ENCODE results near the gene CNOT6L.

The CNOT6L gene

GRCh38 chr4:77669946-77670590, 149.1 kb downstream of the CNOT6L start:
- no peak overlapping the region for H3K27ac ChIP-seq
- no peak for TF ChIP-seq ZFX (IDR thresholded peaks at IDR 0.05; ENCODE audit: borderline replicate concordance)
- no peak for TF ChIP-seq CTCF (IDR thresholded peaks at IDR 0.05)

GRCh38 chr4:77665381-77666069, 153.6 kb downstream of the CNOT6L start:
- H3K27ac ChIP-seq: no peak overlapping the region
- TF ChIP-seq CTCF (IDR thresholded peaks at IDR 0.05) (no peak), ZFX (IDR thresholded peaks at IDR 0.05; ENCODE audit: borderline replicate concordance) (no peak)
